Vagina (tissue), 2 donors: ENCODE data around the gene OSBPL6.

Source experiments
- POLR2A ChIP-seq, 2 donors: fragments of 450-650 bp; IDR thresholded peaks; one replicate each; pipeline ENCODE4 v1.6.1; 2017; ENCODE audit warnings: antibody characterized with exemption in 2 of 2, mild to moderate bottlenecking in 2 of 2, moderate library complexity in 2 of 2
- TF ChIP-seq, protein P1 (sequence below), 3 experiments: fragments of 450-650 bp in 2 of 3; fragments of 200-600 bp in 1 of 3; sonication (generic) in 1 of 3; IDR thresholded peaks; one replicate each; pipeline ENCODE4 v1.5.1; 2017 to 2019; ENCODE audit warnings: antibody characterized with exemption in 3 of 3, mild to moderate bottlenecking in 2 of 3, moderate library complexity in 2 of 3

DNA sequence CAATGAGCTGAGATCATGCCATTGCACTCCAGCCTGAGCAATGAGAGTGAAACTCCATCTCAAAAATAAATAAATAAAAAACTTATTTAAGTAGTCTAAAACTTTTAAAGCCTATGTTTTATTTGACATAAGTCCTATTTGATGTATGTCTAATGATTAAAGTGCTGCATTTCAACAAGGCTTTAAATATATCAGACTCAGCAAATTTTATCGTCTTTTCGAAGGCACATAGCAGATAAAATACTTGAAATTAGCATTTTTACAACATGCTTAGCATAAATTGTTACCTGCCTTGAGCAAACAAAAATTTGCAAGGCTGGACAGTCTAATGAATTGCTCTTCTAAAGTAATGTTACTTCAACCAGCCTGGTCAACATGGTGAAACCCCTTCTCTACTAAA is 170.8 kb downstream of the OSBPL6 start:
- TF ChIP-seq, protein P1, sequence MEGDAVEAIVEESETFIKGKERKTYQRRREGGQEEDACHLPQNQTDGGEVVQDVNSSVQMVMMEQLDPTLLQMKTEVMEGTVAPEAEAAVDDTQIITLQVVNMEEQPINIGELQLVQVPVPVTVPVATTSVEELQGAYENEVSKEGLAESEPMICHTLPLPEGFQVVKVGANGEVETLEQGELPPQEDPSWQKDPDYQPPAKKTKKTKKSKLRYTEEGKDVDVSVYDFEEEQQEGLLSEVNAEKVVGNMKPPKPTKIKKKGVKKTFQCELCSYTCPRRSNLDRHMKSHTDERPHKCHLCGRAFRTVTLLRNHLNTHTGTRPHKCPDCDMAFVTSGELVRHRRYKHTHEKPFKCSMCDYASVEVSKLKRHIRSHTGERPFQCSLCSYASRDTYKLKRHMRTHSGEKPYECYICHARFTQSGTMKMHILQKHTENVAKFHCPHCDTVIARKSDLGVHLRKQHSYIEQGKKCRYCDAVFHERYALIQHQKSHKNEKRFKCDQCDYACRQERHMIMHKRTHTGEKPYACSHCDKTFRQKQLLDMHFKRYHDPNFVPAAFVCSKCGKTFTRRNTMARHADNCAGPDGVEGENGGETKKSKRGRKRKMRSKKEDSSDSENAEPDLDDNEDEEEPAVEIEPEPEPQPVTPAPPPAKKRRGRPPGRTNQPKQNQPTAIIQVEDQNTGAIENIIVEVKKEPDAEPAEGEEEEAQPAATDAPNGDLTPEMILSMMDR (IDR thresholded peaks at IDR 0.05), result no peak
- no peak for TF ChIP-seq POLR2A (IDR thresholded peaks at IDR 0.05)
